Endothelial cell of umbilical vein (primary cell): ENCODE data around the gene WAC.

Experiments used
- CTCF ChIP-seq, 2 donors: IDR thresholded peaks; 1 replicate in 1 of 2; 2 replicates in 1 of 2; pipeline ENCODE4 v1.5.1; 2011; ENCODE audit warnings: low read length in 2 of 2, mild to moderate bottlenecking in 2 of 2, moderate library complexity in 2 of 2, control low read depth in 1 of 2, inconsistent platforms in 1 of 2, low read depth in 1 of 2; ENCODE audit not compliant: insufficient read depth in 1 of 2; ENCODE audit errors: extremely low read depth in 1 of 2
- EZH2 ChIP-seq: IDR thresholded peaks from 2 replicates; pipeline ENCODE4 v1.6.1; 2012; ENCODE audit warnings: borderline replicate concordance, low read depth, mild to moderate bottlenecking, moderate library complexity, low read length, inconsistent platforms; ENCODE audit not compliant: severe bottlenecking
- FOS ChIP-seq: IDR thresholded peaks from 2 replicates; pipeline ENCODE4 v1.6.1; 2011; ENCODE audit warnings: mild to moderate bottlenecking, low read length, moderate library complexity, borderline replicate concordance; ENCODE audit not compliant: insufficient read depth
- JUN ChIP-seq: IDR thresholded peaks from 2 replicates; pipeline ENCODE4 v1.6.1; 2011; ENCODE audit warnings: borderline replicate concordance, low read depth; ENCODE audit not compliant: insufficient read length, insufficient read depth
- MYC ChIP-seq: IDR thresholded peaks from one replicate; pipeline ENCODE4 v1.6.1; 2011; ENCODE audit warnings: mild to moderate bottlenecking, low read depth, low read length
- POLR2A ChIP-seq: IDR thresholded peaks from 2 replicates; pipeline ENCODE4 v1.6.1; 2012; ENCODE audit warnings: low read depth, mild to moderate bottlenecking, control low read depth, low read length
- POLR2AphosphoS5 ChIP-seq: IDR thresholded peaks from 2 replicates; pipeline ENCODE4 v1.6.1; 2012; ENCODE audit warnings: low read depth, mild to moderate bottlenecking, control low read depth, low read length, moderate library complexity; ENCODE audit not compliant: insufficient read depth

- TF ChIP-seq POLR2AphosphoS5: no peak
- TF ChIP-seq EZH2: no peak
- no peak for TF ChIP-seq POLR2A
- no peak for TF ChIP-seq CTCF (IDR thresholded peaks at IDR 0.05; ENCODE audit: extremely low read depth in 1 of 2, insufficient read depth in 1 of 2, low read depth in 1 of 2, low read length in 2 of 2)
- TF ChIP-seq JUN: no peak
- TF ChIP-seq MYC: no peak
- no peak for TF ChIP-seq FOS
These were observed 36.4 kb upstream of the WAC start for GRCh38 chr10:28496481-28496961.
